Measurements from ENCODE around the gene CDHR5.

The CDHR5 gene

GRCh38 chr11:643849-644738, 19.3 kb upstream of the CDHR5 start:
- no peak for DNase-seq

DNA sequence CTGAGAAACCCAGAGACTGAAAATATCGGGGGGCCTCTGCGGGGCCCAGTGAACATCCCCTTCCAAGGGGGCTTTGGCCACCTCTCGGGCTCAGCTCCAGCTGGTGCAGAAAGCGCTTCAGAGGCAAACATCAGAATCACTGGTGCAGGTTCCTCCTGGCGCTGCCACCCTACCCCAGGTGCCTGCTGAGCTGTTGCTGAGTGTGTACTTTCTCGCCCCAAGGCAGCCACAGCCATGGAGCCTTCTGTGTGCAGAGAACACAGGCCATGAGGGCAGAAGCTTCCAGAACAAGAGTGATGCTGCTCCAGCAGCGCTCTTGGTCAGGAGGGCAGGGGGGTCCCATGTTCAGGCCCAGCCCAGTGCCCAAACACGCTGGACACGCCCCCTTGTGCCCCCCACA, 18.6 kb upstream of the CDHR5 start:
- DNase-seq: no peak

GRCh38 chr11:641806-642370, 17.1 kb upstream of the CDHR5 start:
- DNase-seq: no peak

DNA sequence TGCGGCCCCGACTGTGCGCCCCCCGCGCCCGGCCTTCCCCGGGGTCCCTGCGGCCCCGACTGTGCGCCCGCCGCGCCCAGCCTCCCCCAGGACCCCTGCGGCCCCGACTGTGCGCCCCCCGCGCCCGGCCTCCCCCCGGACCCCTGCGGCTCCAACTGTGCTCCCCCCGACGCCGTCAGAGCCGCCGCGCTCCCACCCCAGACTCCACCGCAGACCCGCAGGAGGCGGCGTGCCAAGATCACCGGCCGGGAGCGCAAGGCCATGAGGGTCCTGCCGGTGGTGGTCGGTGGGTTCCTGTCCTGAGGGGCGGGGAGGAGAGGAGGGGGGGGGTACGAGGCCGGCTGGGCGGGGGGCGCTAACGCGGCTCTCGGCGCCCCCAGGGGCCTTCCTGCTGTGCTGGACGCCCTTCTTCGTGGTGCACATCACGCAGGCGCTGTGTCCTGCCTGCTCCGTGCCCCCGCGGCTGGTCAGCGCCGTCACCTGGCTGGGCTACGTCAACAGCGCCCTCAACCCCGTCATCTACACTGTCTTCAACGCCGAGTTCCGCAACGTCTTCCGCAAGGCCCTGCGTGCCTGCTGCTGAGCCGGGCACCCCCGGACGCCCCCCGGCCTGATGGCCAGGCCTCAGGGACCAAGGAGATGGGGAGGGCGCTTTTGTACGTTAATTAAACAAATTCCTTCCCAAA, 15.4 kb upstream of the CDHR5 start:
- DNase-seq: no peak

GRCh38 chr11:639332-639955, 14.7 kb upstream of the CDHR5 start:
- DNase-seq: no peak

DNA sequence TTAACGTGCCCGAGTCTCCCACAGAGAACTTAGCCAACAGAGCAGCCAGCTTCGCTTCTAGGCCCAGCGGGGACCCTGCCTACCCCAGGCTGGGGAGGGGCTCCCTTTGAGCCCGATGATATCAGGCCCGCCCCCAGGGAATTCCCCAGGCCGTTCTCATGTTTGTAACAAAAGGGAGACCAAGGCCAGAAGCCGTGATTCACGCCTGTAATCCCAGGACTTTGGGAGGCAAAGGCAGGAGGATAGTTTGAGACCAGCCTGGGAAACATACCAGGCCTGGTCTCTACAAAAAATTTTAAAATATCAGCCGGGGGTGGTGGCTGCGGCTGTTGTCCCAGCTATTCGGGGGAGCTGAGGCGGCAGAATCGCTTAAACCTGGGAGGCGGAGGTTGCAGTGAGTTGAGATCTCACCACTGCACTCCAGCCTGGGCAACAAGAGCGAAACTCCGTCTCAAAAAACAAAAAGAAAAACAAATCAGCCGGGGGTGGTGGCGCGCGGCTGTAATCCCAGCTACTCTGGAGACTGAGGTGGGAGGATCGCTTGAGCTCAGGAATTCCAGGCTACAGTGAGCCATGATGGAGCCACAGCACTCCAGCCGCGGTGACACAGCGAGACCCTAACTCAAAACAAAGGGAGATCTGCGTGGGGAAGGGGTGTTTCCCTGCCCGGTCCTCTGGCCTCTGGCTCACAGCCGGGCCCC, 14.0 kb upstream of the CDHR5 start:
- DNase-seq: no peak

DNA sequence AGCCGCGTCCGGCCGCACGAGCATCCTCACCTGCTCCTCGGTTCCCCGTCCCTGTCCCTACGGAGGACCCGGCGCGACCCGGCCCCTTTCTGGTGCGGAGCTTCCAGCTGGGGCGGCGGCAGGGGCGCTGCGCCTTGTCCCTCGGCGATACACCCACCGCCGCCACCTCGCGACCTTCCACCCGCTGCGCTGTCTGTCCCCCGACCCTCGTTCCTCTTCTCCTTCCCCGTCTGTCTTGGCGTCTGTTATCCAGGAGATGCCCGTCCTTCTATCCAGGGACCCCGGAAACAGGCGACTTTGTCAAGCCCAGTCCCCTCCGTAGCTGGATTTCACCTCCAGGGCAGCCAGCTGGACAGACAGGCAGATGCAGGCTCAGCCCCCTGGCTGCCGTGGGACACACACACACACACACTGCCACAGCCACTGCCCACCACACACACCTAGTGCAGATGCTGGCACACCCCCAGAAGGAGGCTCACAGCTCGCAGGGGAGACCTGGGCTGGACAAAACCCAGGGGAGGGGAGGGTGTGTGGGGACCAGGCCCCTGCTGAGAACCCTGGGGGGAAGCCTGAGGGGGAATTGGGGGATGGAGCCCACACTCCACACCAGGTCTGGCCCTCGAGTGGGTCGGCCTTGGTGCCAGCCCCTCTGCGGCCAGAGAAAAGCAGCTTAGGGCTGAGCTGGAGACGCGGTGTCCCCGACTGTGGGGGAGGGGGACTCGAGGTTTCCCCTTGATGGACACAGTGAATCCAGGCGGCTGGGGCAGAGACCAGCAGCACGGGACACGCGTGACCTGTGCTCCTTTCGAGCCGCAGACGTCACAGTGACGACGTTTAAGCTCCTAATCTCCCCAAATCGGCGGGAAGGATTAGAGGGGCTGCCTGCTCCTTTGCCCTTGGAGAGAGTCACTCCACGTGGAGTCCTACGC, 13.1 kb upstream of the CDHR5 start:
- DNase-seq: no peak

DNA sequence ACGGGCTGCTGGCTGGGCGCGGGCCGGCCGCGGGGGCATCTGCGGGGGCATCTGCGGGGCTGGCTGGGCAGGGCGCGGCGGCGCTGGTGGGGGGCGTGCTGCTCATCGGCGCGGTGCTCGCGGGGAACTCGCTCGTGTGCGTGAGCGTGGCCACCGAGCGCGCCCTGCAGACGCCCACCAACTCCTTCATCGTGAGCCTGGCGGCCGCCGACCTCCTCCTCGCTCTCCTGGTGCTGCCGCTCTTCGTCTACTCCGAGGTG, 12.5 kb upstream of the CDHR5 start:
- DNase-seq: no peak

GRCh38 chr11:636511-637332, 12.0 kb upstream of the CDHR5 start, which contains the start of gene DRD4:
Gene DRD4 (plus strand): TSS chr11:637269. CDS start chr11:637305, 36 bp downstream.
- DNase-seq: no peak

GRCh38 chr11:635945-636510, 11.3 kb upstream of the CDHR5 start:
- no peak for DNase-seq

DNA sequence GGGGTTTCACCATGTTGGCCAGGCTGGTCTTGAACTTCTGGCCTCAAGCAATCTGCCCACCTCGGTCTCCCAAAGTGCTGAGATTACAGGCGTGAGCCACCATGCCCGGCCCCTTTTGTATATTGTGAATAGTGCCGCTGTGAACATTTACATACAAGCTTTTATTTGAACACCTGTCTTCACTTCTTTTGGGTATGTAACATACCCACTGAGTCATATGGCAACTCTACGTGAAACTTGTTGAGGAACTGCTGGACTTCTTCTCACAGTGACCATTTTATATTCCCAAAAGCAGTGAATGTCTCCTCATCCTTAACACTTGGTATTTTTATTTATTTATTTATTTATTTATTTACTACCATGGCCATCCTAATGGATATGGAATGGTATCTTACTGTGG, 6.1 kb upstream of the CDHR5 start:
- no peak for DNase-seq

GRCh38 chr11:629237-629583, 4.5 kb upstream of the CDHR5 start:
- DNase-seq: peak; percentile 22

GRCh38 chr11:628056-628455, 3.3 kb upstream of the CDHR5 start:
- no peak for DNase-seq

DNA sequence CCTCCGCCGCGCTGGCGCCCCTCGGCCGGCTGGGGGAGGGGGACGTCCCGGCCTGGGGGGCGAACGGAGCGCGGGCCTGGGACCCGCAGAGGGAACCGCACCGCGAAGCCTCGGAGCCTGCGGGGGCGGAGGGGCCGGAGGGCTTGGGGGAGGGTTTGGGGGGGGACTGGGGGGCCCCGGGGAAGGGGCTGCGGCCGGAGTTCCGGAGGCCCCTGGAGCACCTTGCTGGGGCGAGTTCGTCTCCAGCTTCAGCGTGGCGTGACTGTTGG, 2.5 kb upstream of the CDHR5 start:
- DNase-seq: no peak

- no peak for DNase-seq
These were observed 1.9 kb upstream of the CDHR5 start, which contains the start of gene SCT for GRCh38 chr11:626475-627307. Gene SCT (minus strand): TSS chr11:627181. CDS start chr11:627143, 38 bp downstream.

GRCh38 chr11:625636-626268, 997 bp upstream of the CDHR5 start:
- no peak for DNase-seq

DNA sequence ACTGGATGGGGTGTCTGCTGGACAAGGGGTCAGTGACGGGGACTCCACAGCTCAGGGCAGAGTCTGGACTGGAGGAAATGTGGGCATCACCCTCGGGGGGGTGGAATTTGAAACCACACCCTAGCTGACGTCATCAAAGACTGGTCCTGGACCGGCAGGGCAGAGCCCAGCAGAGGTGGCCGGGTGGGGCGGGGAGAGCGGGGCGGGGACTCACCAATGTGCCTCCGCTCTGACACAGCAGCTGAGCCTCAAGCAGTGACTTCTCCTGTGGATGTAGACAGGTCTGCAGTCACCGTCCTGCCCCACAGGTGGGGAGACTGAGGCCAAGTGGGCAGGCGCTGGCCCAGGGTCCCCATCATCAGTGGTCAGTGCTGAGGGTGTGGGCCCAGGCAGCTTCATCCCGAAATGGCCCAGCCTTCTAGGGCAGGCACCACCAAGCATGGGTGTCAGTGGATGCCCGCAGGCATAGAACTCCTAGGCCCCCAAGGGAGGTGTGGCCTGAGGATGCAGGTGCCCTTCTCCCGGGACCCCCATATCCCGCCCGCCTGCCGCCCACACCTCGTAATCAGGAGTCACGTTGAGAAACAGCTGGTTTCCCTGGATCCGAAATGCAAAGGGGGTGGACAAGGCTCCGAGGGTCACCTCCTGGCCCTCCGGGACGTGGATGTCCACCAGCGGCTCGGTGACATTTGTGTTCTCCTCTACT, 603 bp downstream of the CDHR5 start:
- DNase-seq: no peak

DNA sequence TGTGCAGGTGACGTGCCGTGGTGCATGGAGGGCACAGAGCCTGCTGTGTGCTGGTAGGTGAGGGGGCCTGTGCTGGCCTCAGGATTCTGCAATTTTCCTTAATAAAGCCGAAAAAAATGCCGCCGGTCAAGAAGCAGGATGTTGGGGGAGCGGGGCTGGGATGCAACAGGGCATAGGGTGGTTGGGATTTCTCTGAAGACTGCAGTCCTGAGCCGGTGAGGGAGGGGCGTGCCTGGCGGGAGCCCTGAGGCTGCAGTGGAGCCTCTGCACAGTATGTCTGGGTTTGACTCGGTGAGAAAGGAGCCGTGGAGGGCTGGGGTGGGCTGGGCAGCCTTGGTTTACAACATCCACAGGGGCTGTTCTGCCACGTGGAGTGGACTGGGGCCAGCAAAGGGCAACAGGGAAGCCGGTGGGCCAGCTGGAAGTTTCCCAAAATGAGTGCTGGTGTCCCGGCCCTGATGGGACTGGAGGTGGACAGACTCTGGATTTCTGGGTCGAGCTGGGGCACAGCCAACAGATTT, 1.3 kb downstream of the CDHR5 start:
- DNase-seq: no peak

DNA sequence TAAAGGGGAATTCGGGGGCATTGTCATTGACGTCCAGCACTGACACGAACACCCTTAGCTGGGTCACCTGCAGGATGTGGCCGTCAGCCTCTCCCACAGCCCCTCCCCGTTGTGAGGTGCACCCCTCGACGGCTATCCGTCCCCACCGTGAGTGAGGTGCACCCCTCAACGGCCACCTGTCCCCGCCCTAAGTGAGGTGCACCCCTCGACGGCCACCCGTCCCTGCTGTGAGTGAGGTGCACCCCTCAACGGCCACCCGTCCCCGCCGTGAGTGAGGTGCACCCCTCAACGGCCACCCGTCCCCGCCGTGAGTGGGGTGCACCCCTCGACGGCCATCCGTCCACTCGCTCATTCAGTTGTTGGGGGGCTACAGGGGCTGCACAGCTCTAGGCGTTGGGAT, 2.9 kb downstream of the CDHR5 start:
- DNase-seq: no peak

Measured in CD4-positive, alpha-beta T cell treated with Interleukin-4 for 4 hours (primary cell).